Vagina (tissue), 2 donors: ENCODE results near the gene NNMT.

Experiments used
- POLR2A ChIP-seq, 2 donors: fragments of 450-650 bp; IDR thresholded peaks; one replicate each; pipeline ENCODE4 v1.6.1; 2017; ENCODE audit warnings: antibody characterized with exemption in 2 of 2, mild to moderate bottlenecking in 2 of 2, moderate library complexity in 2 of 2
- POLR2AphosphoS5 ChIP-seq, 2 donors: sonication (generic); formaldehyde crosslinking; IDR thresholded peaks; one replicate each; pipeline ENCODE4 v1.9.0; 2017; ENCODE audit warnings: antibody characterized with exemption in 2 of 2, mild to moderate bottlenecking in 2 of 2, low read depth in 1 of 2; ENCODE audit not compliant: insufficient read depth in 1 of 2
- TF ChIP-seq, protein P1 (sequence below), 3 experiments: fragments of 450-650 bp in 2 of 3; fragments of 200-600 bp in 1 of 3; sonication (generic) in 1 of 3; IDR thresholded peaks; one replicate each; pipeline ENCODE4 v1.5.1; 2017 to 2019; ENCODE audit warnings: antibody characterized with exemption in 3 of 3, mild to moderate bottlenecking in 2 of 3, moderate library complexity in 2 of 3

DNA sequence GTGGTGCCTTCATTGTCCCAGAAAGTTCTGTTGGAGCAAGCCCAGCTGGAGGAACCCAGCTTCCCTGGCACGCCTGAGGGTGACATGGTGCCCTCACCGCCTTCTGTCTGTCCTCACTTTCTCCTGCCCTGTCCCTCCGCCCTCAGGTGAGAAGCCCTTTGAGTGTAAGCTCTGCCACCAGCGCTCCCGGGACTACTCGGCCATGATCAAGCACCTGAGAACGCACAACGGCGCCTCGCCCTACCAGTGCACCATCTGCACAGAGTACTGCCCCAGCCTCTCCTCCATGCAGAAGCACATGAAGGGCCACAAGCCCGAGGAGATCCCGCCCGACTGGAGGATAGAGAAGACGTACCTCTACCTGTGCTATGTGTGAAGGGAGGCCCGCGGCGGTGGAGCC lies 46.0 kb upstream of the NNMT start:
- TF ChIP-seq, protein P1, sequence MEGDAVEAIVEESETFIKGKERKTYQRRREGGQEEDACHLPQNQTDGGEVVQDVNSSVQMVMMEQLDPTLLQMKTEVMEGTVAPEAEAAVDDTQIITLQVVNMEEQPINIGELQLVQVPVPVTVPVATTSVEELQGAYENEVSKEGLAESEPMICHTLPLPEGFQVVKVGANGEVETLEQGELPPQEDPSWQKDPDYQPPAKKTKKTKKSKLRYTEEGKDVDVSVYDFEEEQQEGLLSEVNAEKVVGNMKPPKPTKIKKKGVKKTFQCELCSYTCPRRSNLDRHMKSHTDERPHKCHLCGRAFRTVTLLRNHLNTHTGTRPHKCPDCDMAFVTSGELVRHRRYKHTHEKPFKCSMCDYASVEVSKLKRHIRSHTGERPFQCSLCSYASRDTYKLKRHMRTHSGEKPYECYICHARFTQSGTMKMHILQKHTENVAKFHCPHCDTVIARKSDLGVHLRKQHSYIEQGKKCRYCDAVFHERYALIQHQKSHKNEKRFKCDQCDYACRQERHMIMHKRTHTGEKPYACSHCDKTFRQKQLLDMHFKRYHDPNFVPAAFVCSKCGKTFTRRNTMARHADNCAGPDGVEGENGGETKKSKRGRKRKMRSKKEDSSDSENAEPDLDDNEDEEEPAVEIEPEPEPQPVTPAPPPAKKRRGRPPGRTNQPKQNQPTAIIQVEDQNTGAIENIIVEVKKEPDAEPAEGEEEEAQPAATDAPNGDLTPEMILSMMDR (IDR thresholded peaks at IDR 0.05) = no peak
- TF ChIP-seq POLR2A (IDR thresholded peaks at IDR 0.05) = no peak
- peak in 1 of 2 donors; percentile 22 for TF ChIP-seq POLR2AphosphoS5 (IDR thresholded peaks at IDR 0.05; ENCODE audit: insufficient read depth in 1 of 2, low read depth in 1 of 2)
